Limb (tissue), 2 donors: Measurements from ENCODE around the gene CASP10.

ENCODE experiments used
- DNase-seq, 2 donors: peaks; one replicate each; pipeline ENCODE4 v3.0.0-alpha.2; 2016; ENCODE audit errors: extremely low spot score in 2 of 2

Gene CASP10

DNA sequence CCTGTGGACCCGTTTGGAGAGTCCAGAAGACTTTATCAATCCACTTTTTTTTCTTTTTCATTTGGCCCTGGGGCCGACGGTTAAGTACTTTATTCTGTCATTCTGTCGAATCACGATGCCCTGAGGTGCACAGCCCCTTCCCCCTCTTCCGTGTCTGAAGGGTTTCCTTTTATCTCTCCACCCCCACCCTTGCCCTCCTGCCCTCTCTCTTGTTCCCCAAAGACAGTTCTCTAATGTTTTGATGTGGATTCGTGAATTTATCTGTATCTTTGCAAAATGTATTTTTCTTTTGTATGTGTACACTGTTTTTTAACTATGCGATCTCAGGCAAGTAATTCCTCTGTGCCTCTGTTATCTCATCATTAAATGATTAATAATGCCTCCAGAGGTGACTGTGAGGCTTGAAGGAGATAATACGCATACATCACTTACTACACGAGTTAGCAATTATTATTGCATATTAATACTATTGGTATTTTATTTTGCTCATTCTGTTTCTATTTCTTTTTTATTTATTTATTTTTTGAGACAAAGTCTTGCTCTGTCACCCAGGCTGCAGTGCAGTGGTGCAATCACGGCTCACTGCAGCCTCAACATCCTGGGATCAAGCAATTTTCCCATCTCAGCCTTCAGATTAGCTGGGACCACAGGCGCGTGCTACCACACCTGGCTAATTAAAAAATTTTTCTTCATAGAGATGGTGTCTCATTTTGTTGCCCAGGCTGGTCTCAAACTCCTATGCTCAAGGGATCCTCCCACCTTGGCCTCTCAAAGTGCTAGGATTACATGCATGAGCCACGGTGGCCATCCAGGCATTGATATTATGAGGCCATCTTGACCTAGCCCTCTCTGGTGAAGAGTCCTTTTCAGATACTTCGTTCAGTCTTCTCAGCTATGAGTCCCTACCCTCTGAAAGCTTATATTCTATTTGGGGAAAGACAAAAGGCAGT is 76.0 kb downstream of the CASP10 start:
- no peak for DNase-seq

DNA sequence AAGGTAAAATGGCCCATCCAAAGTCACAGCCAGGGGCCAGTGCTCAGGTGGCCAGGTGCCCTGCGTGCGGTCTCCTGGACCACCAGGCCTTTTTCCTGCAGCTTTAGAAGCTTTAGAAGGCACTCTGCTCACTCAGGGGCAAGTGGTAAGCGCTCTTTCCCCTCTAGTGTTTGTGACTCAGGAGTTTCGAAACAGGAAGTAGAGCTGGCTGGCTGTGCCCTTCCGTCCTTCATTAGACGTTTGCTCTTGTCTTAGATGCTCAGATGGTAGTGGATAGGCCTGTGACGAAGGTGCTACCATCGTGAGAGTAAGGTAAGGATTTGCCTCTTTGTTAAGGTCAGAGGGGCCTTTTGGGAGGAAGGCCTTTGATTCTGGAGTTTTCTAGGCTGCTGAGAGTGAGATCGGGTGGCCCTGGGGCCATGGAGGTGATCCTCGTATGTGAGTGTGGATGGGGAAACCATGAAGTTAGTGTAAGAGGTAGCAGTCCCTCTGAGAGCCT is 77.4 kb downstream of the CASP10 start, which contains the start of gene CASP8:
Gene CASP8, plus strand, starts transcription at position 235 of the 499 bp plus-strand sequence. CDS start 5,951 bp downstream, outside the sequence.
- DNase-seq = no peak

DNA sequence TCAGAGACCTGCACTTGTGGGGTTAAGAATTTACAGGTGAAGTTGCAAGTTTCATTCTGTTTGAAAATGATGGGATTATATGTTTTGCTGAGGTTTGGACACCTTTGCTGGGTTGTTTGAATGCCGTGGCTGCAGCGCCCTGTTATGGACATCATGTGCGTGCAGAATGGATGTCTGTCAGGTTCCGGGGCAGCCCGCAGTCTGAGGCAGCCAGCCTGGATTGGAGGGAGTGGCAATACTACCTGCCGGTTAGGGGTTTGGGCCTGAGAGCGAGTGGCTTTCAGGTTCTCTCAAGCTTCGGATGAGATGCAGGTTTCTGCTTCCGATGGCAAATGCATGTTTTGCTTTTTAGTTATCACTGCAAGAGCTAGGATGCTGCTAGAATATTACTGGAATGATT is 78.5 kb downstream of the CASP10 start:
- DNase-seq = no peak

DNA sequence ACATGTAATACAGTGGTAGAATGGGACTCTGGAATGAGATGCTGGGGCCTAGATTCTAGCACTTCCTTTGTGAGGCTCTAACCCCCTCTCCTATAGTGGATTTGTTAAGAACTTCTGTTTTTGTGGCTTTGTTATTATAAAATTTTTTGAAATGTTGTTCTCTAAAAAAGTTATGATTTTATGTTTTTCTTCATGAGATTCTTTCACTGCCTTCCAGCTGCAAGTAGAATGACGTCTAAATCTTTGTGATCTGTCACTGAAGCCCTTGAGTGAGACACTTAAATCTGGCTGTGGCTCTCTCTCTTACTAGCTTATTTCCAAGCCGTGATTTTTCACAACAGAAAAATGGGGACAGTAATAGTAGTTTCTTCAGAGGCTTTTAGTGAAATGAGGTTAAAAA is 79.0 kb downstream of the CASP10 start:
- DNase-seq = no peak

DNA sequence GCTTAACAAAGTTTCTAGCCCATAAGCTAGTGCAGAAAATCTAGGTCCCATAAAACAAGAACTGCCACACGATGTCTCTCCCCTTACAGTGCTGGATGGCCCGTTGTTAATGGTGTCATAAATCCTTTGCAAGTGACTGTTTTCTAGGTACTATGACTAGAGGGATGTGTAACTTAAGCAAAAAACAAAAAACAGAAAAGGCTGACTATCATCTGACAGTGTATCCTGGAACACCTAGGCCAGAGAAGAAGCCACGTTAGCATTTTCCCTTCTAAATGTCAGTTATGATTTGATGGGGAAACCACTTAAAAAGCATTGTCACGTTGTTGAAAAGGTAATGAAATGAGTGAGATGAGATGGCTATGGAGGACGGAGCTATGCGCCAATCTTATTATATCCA is 79.8 kb downstream of the CASP10 start:
- no peak for DNase-seq

DNA sequence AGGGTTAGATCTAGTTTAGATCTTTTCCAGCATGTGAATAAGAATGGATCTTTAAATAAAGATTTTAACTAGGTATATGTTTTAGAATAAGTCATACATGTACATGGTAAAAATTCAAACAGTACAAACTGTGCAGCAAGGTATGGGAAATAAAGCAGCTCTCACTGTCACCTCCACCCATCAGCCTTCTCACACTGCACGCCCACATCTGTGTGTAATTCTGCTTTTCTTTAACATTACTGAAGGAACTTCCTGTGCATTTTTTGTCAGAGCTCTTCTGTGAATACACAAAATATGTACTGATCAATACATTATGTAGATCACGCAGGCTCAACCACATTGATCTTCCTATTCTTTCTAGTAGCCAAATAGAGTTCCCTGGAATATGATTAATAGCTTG is 80.8 kb downstream of the CASP10 start:
- no peak for DNase-seq

DNA sequence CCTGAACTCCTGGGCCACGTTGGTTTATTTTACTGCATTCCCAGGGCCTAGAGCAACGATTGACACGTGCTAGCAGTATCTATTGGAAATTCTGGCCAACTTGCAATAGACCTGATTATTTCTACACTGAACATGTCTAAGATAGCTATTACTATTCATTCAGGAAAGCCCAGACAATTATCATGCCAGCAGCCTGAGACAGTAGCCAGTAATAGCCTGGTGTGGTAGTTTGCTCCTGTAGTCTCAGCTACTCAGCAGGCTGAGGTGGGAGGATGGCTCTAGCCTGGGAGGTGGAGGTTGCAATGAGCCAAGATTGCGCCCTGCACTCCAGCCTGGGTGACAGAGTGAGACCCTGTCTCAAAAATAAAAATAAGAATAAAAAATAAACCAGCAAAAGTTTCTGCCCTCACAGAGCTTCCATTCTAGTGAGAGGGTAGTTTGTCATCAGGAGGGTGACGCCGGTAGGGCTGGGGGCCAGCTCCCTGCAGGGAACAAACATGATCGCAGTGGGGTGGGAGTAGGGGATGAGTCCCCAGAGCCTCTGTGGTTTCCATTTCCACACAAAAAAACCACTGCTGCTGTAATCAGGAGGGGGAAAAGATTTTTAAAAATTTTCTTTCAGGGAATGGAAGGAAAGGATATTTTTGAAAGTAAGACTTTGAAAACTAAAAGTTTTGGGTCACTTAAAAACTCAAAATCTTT is 81.7 kb downstream of the CASP10 start:
- no peak for DNase-seq

DNA sequence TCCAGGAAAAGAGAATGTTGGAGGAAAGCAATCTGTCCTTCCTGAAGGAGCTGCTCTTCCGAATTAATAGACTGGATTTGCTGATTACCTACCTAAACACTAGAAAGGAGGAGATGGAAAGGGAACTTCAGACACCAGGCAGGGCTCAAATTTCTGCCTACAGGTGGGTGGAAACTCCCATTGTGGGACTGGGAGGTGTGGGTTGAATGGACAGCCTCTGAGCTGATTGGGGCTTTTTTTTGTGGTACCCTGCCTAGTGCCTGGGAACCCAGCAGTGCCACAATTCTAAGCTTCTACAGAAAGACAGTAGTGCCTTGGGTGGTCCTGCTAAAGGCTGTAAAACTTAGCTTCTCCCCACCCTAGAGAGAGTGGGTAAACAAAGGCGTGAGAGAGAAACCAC is 83.7 kb downstream of the CASP10 start:
- DNase-seq = no peak

DNA sequence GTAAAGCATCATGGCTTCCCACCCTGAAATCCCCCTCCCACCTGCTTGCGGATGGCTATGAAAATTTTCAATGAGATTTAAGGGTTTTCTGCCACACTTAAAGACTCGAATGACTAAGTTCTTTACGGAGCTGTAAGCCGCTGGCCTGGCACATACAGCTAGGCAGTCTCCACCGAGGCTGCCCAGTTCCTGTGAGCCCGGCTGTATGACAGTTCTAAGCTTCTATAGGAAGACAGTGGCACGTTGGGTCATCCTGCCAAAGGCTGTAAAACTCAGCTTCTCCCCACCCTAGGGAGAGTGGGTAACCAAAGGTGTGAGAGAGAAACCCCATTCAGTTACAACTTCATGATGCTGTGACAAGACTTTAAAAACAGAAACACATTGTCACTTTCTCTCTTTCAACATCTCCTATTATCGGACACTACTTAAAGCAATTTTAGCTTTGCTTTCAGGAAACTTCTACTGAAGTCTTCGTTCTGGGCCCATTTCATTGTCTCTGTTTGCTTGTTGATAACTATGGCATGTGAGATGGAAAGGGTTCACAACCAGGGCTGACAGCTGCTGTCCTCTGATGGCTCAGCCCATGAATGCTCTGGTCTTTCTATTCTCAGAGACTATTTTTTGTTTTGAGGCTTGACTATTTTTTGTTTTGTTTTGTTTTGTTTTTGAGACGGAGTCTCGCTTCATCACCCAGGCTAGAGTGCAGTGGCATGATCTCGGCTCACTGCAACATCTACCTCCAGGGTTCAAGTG is 84.5 kb downstream of the CASP10 start:
- no peak for DNase-seq

DNA sequence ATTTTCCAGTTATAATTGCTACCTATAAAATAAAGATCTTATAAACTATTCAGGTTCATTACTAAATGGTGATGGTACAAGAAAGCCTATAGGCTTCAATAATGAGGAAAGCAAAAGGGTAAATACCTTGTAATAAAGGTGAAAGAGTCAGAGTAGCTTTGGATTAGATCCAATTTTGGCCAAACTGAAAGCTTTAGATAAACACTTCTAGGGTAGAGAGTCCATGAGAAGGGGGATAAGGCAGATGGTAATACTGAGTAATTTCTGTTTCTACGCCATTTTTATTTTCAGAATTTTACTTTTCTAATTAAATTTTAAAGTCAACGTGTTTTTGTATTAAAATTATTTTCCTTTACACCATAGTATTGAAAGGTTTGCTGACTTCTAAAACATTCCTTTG is 86.8 kb downstream of the CASP10 start:
- DNase-seq = no peak

DNA sequence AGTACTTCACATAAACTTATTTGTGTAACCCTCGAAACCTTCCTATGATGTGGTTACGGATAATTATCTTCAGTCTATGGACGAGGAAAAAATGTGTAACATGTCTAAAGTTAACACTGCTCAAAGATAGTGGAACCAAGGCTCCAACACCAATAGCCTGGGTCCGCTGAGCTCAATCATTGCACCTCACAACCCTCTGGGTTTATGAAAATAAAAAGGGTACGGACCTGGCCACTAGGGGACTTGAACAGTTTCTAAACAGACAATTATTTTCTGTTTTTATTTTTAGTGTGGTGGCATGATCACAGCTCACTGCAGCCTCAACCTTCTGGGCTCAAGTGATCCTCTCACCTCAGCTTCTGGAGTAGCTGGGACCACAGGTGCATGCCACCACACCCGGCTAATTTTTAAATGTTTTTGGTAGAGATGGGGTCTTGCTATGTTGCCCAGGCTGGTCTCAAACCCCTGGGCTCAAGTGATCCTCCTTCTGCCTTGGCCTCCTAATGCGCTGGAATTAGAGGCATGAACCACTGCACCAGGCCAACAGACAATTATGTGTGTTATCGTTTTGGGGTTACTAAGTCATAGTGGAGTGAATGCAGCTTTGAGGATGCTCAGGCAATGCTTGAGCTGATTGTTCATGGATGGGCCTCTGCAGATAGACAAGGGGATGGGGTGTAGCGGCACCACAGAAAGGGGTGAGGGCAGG is 87.5 kb downstream of the CASP10 start:
- DNase-seq = no peak

DNA sequence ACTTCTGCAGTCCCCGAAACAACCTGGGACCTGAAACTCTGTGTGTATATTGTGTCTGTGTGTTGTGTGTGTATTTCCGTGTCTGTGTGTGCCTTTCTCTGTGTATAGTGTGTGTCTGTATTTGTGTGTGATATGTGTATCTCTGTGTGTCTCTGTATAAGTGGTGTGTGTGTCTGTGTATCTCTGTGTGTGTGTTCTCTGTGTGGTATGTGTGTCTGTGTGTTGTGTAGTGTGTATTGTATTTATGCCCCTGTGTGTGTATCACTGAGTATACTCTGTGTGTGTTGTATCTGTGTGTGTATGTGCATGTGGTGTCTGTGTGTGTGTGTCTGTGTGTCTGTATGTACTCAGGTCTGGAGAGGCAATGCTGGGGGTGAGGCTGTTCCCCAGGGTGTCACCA is 89.0 kb downstream of the CASP10 start:
- DNase-seq = no peak

DNA sequence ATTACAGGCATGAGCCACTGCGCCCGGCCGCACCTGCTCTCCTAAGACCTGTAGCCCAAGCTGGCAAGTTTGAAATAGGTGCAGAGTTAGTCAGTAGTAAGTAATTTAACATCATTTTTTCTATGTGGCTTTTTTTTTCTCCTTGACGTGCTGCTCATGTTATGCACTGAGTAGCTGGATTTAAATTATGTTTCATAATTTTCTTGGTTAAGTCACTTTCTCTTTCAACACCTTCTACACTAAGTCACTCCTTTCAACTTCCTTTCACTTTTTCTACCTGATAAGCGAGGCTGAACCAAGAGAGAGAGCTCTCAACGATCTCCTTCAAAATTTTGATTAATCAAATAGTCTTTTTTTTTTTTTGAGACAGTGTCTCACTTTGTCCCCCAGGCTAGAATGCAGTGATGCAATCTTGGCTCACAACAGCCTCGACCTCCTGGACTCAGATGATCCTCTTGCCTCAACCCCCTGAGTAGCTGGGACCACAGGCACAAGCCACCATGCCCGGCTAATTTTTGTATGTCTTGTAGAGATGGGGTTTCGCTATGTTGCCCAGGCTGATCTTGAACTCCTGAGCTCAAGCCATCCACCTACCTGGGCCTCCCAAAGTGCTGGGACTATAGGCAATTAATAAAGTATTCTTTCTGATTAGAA is 90.5 kb downstream of the CASP10 start:
- no peak for DNase-seq

DNA sequence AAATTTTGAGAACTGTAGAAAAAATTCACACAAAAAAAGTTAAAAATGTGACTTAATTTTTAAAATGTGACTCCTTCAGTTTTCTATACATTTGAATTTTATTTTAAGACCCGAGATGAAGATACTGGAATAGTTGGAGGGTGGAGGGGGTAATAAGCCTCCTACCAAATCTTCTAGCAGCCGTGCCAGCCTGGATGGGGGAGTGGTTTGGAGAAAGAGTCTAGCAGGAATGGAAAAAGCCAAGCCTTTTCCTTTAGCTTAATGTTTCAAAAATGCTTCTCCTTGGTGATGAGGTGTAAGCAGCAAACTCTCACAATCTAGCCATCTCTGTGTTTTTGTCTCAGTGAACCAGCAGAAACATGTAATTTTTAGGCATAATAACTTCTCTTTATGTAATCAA is 92.1 kb downstream of the CASP10 start:
- no peak for DNase-seq

DNA sequence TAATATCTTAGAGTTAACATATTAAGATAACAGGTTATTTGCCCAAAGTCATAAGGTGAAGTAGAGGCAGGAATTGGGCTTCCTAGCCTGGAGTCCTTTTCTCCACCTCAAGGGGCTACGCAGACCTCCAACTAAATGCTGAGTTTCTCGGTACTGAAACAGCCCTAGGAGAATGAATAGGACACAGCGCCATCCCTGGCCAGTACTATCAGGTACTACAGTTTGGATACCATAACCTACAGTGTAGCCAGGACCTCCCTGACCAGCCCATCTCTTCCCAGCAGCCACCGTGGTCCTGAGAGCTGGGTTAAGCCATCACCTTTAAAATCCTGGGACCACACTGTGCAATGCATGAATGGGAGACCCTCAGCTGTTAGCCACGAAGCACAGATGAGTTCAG is 93.0 kb downstream of the CASP10 start:
- DNase-seq = no peak

DNA sequence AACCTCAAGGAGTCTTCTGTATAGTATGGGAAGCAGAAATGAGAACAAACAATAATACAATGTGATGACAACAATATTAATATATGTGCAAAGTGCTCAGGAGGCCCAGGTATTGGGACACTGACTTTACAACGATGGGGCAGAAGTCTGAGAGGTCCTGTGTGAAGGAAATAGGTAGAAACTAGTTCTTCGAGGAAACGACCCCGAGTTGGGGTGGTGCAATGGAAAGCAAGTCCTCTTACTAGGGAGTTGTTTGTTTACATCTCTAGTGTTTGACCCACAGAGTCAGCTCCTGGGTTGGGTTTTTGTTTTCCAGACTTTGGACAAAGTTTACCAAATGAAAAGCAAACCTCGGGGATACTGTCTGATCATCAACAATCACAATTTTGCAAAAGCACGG is 93.6 kb downstream of the CASP10 start:
- no peak for DNase-seq
